Stimulated activated CD4-positive, alpha-beta T cell treated with anti-CD3 and anti-CD28 coated beads, Interleukin-12 subunit alpha, Interleukin-12 subunit beta, amount 100 ng/mL, for 4 hours (primary cell): ENCODE measurements around the gene COMMD8.
"Not testable (repeated sequence)": the region's sequence is repeated elsewhere in the genome, so short reads cannot be mapped to it uniquely, and the experiment has no call there.

ENCODE experiments used
- DNase-seq: peaks from one replicate; pipeline ENCODE4 v3.0.0-alpha.2; 2020

The COMMD8 gene

GRCh38 chr4:47463235-47463956 lies at the start of gene COMMD8:
COMMD8 (minus strand) TSS chr4:47463702; CDS start chr4:47463651, 51 bp downstream.
- peak; percentile 94 for DNase-seq

GRCh38 chr4:47510506-47511143 lies 47.1 kb upstream of the COMMD8 start:
- no peak for DNase-seq

- DNase-seq: no peak
Observed at GRCh38 chr4:47505666-47506065, 42.2 kb upstream of the COMMD8 start.

GRCh38 chr4:47505147-47505546 lies 41.6 kb upstream of the COMMD8 start:
- no peak for DNase-seq

GRCh38 chr4:47500776-47501175 lies 37.3 kb upstream of the COMMD8 start:
- DNase-seq: no peak

- no peak for DNase-seq
Observed at GRCh38 chr4:47499700-47500099, 36.2 kb upstream of the COMMD8 start.

GRCh38 chr4:47498899-47499298 lies 35.4 kb upstream of the COMMD8 start:
- no peak for DNase-seq

- no peak for DNase-seq
Observed at GRCh38 chr4:47494124-47494430, 30.6 kb upstream of the COMMD8 start.

- no peak for DNase-seq
Observed at GRCh38 chr4:47493238-47494123, 30.0 kb upstream of the COMMD8 start.

- no peak for DNase-seq
Observed at GRCh38 chr4:47490550-47490949, 27.0 kb upstream of the COMMD8 start.

- DNase-seq: no peak
Observed at GRCh38 chr4:47488706-47489105, 25.2 kb upstream of the COMMD8 start.

GRCh38 chr4:47486727-47487126 lies 23.2 kb upstream of the COMMD8 start:
- not testable (repeated sequence) for DNase-seq

- DNase-seq: no peak
Observed at GRCh38 chr4:47486231-47486673, 22.8 kb upstream of the COMMD8 start.

GRCh38 chr4:47485768-47486167 lies 22.3 kb upstream of the COMMD8 start:
- no peak for DNase-seq

GRCh38 chr4:47485047-47485692 lies 21.7 kb upstream of the COMMD8 start, which contains the start of gene ATP10D:
ATP10D (plus strand) TSS chr4:47485275; CDS start chr4:47512541, 27,266 bp downstream.
- peak; percentile 69 for DNase-seq

- DNase-seq: no peak
Observed at GRCh38 chr4:47484168-47484567, 20.7 kb upstream of the COMMD8 start.

- no peak for DNase-seq
Observed at GRCh38 chr4:47483745-47484144, 20.2 kb upstream of the COMMD8 start.

- no peak for DNase-seq
Observed at GRCh38 chr4:47482326-47482725, 18.8 kb upstream of the COMMD8 start.

- no peak for DNase-seq
Observed at GRCh38 chr4:47478804-47479203, 15.3 kb upstream of the COMMD8 start.

GRCh38 chr4:47475411-47475810 lies 11.9 kb upstream of the COMMD8 start:
- DNase-seq: no peak

- no peak for DNase-seq
Observed at GRCh38 chr4:47474799-47475198, 11.3 kb upstream of the COMMD8 start.

GRCh38 chr4:47473141-47473750 lies 9.7 kb upstream of the COMMD8 start:
- no peak for DNase-seq

- no peak for DNase-seq
Observed at GRCh38 chr4:47471591-47471990, 8.1 kb upstream of the COMMD8 start.
